ENCODE measurements around the gene NUP214. TPM values are rescaled to one million over a fixed set of nuclear protein-coding genes. Genes with fewer than 3 reads are reported as not detected.

The NUP214 gene
- total and polyA plus RNA-seq, 12 donors: 22.6 to 76.6 (median 36.8) TPM

GRCh38 chr9:131179561-131180219 lies 54.3 kb downstream of the NUP214 start:
- no peak overlapping the region for H3K4me3 ChIP-seq
- 57 to 74% (median 70%) methylated on average over 4 of the region's 4 CpGs for WGBS, 4 donors
- intact Hi-C loops (cut with DNase I): loop anchor here (2.0 to 5.0 kb wide), 2 partner anchors 157 to 158 kb away; no protein-coding TSS in a partner anchor
- H3K4me1 ChIP-seq (replicated peaks in 1 of 2): no peaks in the 10 kb centered on the region
- DNase-seq: no peak
- peaks cover 0 to 54% of the 10 kb centered on the region in 2 donors for H3K36me3 ChIP-seq (replicated peaks in 1 of 2)
- no peaks in the 10 kb centered on the region for H3K27me3 ChIP-seq
- H3K9me3 ChIP-seq (replicated peaks in 1 of 3): no peaks in the 10 kb centered on the region
- TF ChIP-seq POLR2A (IDR thresholded peaks at IDR 0.05): no peak
- no peak for TF ChIP-seq CTCF (IDR thresholded peaks at IDR 0.05)
- H3K27ac ChIP-seq: no peak overlapping the region

- no peak overlapping the region for H3K4me3 ChIP-seq
- peaks cover 0 to 46% of the 10 kb centered on the region in 2 donors for H3K36me3 ChIP-seq (replicated peaks in 1 of 2)
- H3K4me1 ChIP-seq (replicated peaks in 1 of 2): no peaks in the 10 kb centered on the region
- intact Hi-C loops (cut with DNase I): no loop called here
- DNase-seq: no peak
- no peak overlapping the region for H3K27ac ChIP-seq
- TF ChIP-seq POLR2A (IDR thresholded peaks at IDR 0.05) (no peak), CTCF (IDR thresholded peaks at IDR 0.05) (no peak)
- H3K27me3 ChIP-seq: no peaks in the 10 kb centered on the region
- WGBS, 4 donors: 79 to 84% (median 82%) methylated on average over 6 of the region's 6 CpGs
- H3K9me3 ChIP-seq (replicated peaks in 1 of 3): no peaks in the 10 kb centered on the region
Measured at GRCh38 chr9:131180454-131180853, 55.1 kb downstream of the NUP214 start.

GRCh38 chr9:131181091-131181681 lies 55.8 kb downstream of the NUP214 start:
- Histone ChIP-seq H3K36me3 (replicated peaks in 1 of 2) (peaks cover 0 to 39% of the 10 kb centered on the region in 2 donors), H3K9me3 (replicated peaks in 1 of 3) (no peaks in the 10 kb centered on the region), H3K4me1 (replicated peaks in 1 of 2) (no peaks in the 10 kb centered on the region), H3K27ac (no peak overlapping the region), H3K27me3 (no peaks in the 10 kb centered on the region), H3K4me3 (no peak overlapping the region)
- WGBS, 4 donors: 94 to 99% (median 96%) methylated on average over 6 of the region's 6 CpGs
- TF ChIP-seq POLR2A (IDR thresholded peaks at IDR 0.05) (no peak), CTCF (IDR thresholded peaks at IDR 0.05) (peak in 2 of 6 experiments; percentile 18 to 21)
- no peak for DNase-seq
- intact Hi-C loops (cut with DNase I): no loop called here

GRCh38 chr9:131185924-131186323 lies 60.5 kb downstream of the NUP214 start:
- 93 to 97% (median 96%) methylated on average over 3 of the region's 3 CpGs for WGBS, 4 donors

More at GRCh38 chr9:131185924-131186323, 60.5 kb downstream of the NUP214 start:
- TF ChIP-seq POLR2A (IDR thresholded peaks at IDR 0.05) (no peak), CTCF (IDR thresholded peaks at IDR 0.05) (no peak)
- DNase-seq: no peak
- intact Hi-C loops (cut with DNase I): no loop called here
- Histone ChIP-seq H3K4me3 (no peak overlapping the region), H3K27ac (no peak overlapping the region), H3K27me3 (no peaks in the 10 kb centered on the region), H3K4me1 (replicated peaks in 1 of 2) (no peaks in the 10 kb centered on the region), H3K9me3 (replicated peaks in 1 of 3) (no peaks in the 10 kb centered on the region), H3K36me3 (replicated peaks in 1 of 2) (peaks cover 0 to 30% of the 10 kb centered on the region in 2 donors)

Measured in adrenal gland (tissue), 12 donors.